HG03378 (cell line): ENCODE results near the gene CORO7.

ENCODE experiments used
- ATAC-seq: cut with Tn5 transposase; IDR thresholded peaks from one replicate; pipeline ENCODE4 v1.9.1; 2021; ENCODE audit warnings: mild to moderate bottlenecking, moderate library complexity; ENCODE audit not compliant: unreplicated experiment

CORO7 gene

GRCh38 chr16:4385789-4386450 lies 30.5 kb downstream of the CORO7 start:
- no peak for ATAC-seq

GRCh38 chr16:4385066-4385788 lies 31.2 kb downstream of the CORO7 start:
- ATAC-seq: no peak

- no peak for ATAC-seq
Observed at GRCh38 chr16:4384509-4384942, 31.9 kb downstream of the CORO7 start.

- no peak for ATAC-seq
Observed at GRCh38 chr16:4383591-4384444, 32.6 kb downstream of the CORO7 start.

GRCh38 chr16:4382795-4383357 lies 33.5 kb downstream of the CORO7 start:
- ATAC-seq: no peak

GRCh38 chr16:4381935-4382794 lies 34.2 kb downstream of the CORO7 start:
- ATAC-seq: no peak

- no peak for ATAC-seq
Observed at GRCh38 chr16:4381072-4381934, 35.1 kb downstream of the CORO7 start.

- ATAC-seq: no peak
Observed at GRCh38 chr16:4380119-4381063, 36.0 kb downstream of the CORO7 start.

GRCh38 chr16:4378999-4379690 lies 37.3 kb downstream of the CORO7 start:
- no peak for ATAC-seq

- no peak for ATAC-seq
Observed at GRCh38 chr16:4378161-4378666, 38.2 kb downstream of the CORO7 start.

GRCh38 chr16:4377573-4378154 lies 38.7 kb downstream of the CORO7 start:
- ATAC-seq: no peak

GRCh38 chr16:4376893-4377572 lies 39.4 kb downstream of the CORO7 start:
- no peak for ATAC-seq

- ATAC-seq: no peak
Observed at GRCh38 chr16:4376126-4376892, 40.1 kb downstream of the CORO7 start.

GRCh38 chr16:4375717-4376116 lies 40.7 kb downstream of the CORO7 start:
- ATAC-seq: no peak

- no peak for ATAC-seq
Observed at GRCh38 chr16:4373909-4374742, 42.3 kb downstream of the CORO7 start.
